Urinary bladder (tissue), 4 donors: ENCODE data around the gene ERGIC1. TPM values are rescaled to one million over a fixed set of nuclear protein-coding genes. Genes with fewer than 3 reads are reported as not detected.

Experiments used
- DNase-seq: peaks from one replicate; pipeline ENCODE4 v3.0.0-alpha.2; 2015; ENCODE audit errors: extremely low spot score
- H3K27ac ChIP-seq: one replicate; pipeline ENCODE4 v1.5.1; 2013; ENCODE audit warnings: low read depth, mild to moderate bottlenecking, moderate library complexity
- H3K36me3 ChIP-seq: one replicate; pipeline ENCODE4 v1.6.1; 2013; ENCODE audit warnings: mild to moderate bottlenecking, moderate library complexity; ENCODE audit not compliant: insufficient read depth
- H3K4me1 ChIP-seq: one replicate; pipeline ENCODE4 v1.6.1; 2013; ENCODE audit warnings: mild to moderate bottlenecking, moderate library complexity; ENCODE audit not compliant: insufficient read depth
- H3K4me3 ChIP-seq: one replicate; pipeline ENCODE4 v1.5.1; 2013; ENCODE audit warnings: low read depth, low read length
- WGBS: extraction: QIAGEN DNeasy Blood & Tissue Kit; methylation state at CpG from one replicate; pipeline ENCODE4 v1.1.7; 2013; 5-methylcytosine and 5-hydroxymethylcytosine counted together
- polyA plus RNA-seq: library from polyadenylated mRNA; stranded (reverse); fragments of 200-250 nt; gene quantifications from one replicate; pipeline ENCODE4 v1.2.3, GENCODE V29; 2013
- total RNA-seq: library from RNA; depleted of rRNA; stranded (reverse); fragments of >200 nt; gene quantifications from one replicate; pipeline ENCODE4 v1.2.3, GENCODE V29; 2014
- donor health status: healthy with polysubstance abuse.
- donor health status: healthy.

ERGIC1 gene
- total and polyA plus RNA-seq, 2 donors: 68.5 to 103 TPM

- Histone ChIP-seq H3K36me3 (no peaks in the 10 kb centered on the region), H3K27ac (no peak overlapping the region), H3K4me3 (no peak overlapping the region), H3K4me1 (peaks cover 2% of the 10 kb centered on the region)
- WGBS: 87% methylated on average over 10 of the region's 10 CpGs
- no peak for DNase-seq
Observed at GRCh38 chr5:172908662-172909061, 74.6 kb downstream of the ERGIC1 start.

- DNase-seq: no peak
- Histone ChIP-seq H3K36me3 (no peaks in the 10 kb centered on the region), H3K4me3 (no peak overlapping the region), H3K27ac (no peak overlapping the region), H3K4me1 (peaks cover 2% of the 10 kb centered on the region)
- 67% methylated on average over 8 of the region's 8 CpGs for WGBS
Observed at GRCh38 chr5:172909931-172910502, 76.0 kb downstream of the ERGIC1 start.

- Histone ChIP-seq H3K4me3 (no peak overlapping the region), H3K27ac (no peak overlapping the region), H3K4me1 (no peaks in the 10 kb centered on the region), H3K36me3 (no peaks in the 10 kb centered on the region)
- WGBS: 61% methylated on average over 9 of the region's 9 CpGs
- DNase-seq: no peak
Observed at GRCh38 chr5:172910828-172911627, 77.0 kb downstream of the ERGIC1 start.

- Histone ChIP-seq H3K4me3 (no peak overlapping the region), H3K4me1 (no peaks in the 10 kb centered on the region), H3K36me3 (no peaks in the 10 kb centered on the region), H3K27ac (no peak overlapping the region)
- WGBS: 68% methylated on average over 2 of the region's 2 CpGs
- no peak for DNase-seq
Observed at GRCh38 chr5:172911628-172911880, 77.5 kb downstream of the ERGIC1 start.

GRCh38 chr5:172911976-172912375 is 77.9 kb downstream of the ERGIC1 start:
- Histone ChIP-seq H3K27ac (no peak overlapping the region), H3K4me1 (no peaks in the 10 kb centered on the region), H3K4me3 (no peak overlapping the region), H3K36me3 (no peaks in the 10 kb centered on the region)
- DNase-seq: no peak
- WGBS: 72% methylated on average over 1 of the region's 1 CpG

- 83% methylated on average over 11 of the region's 11 CpGs for WGBS
- Histone ChIP-seq H3K36me3 (no peaks in the 10 kb centered on the region), H3K4me1 (no peaks in the 10 kb centered on the region), H3K27ac (no peak overlapping the region), H3K4me3 (no peak overlapping the region)
- DNase-seq: no peak
Observed at GRCh38 chr5:172913117-172913850, 79.2 kb downstream of the ERGIC1 start.

- H3K4me1 ChIP-seq: no peaks in the 10 kb centered on the region
- H3K27ac ChIP-seq: no peak overlapping the region
- DNase-seq: no peak
- 95% methylated on average over 10 of the region's 10 CpGs for WGBS
- peaks cover 4% of the 10 kb centered on the region for H3K36me3 ChIP-seq
- H3K4me3 ChIP-seq: no peak overlapping the region
Observed at GRCh38 chr5:172915514-172915913, 81.5 kb downstream of the ERGIC1 start.

- H3K36me3 ChIP-seq: peaks cover 4% of the 10 kb centered on the region
Observed at GRCh38 chr5:172918421-172919371, 84.6 kb downstream of the ERGIC1 start.

GRCh38 chr5:172919525-172920446 is 85.7 kb downstream of the ERGIC1 start:
- H3K4me1 ChIP-seq: no peaks in the 10 kb centered on the region
- DNase-seq: no peak
- peaks cover 4% of the 10 kb centered on the region for H3K36me3 ChIP-seq
- WGBS: 79% methylated on average over 16 of the region's 16 CpGs
- no peak overlapping the region for H3K27ac ChIP-seq
- no peak overlapping the region for H3K4me3 ChIP-seq

More at GRCh38 chr5:172918421-172919371, 84.6 kb downstream of the ERGIC1 start:
- no peak overlapping the region for H3K27ac ChIP-seq
- H3K4me3 ChIP-seq: no peak overlapping the region
- no peak for DNase-seq
- WGBS: 78% methylated on average over 28 of the region's 28 CpGs
- H3K4me1 ChIP-seq: no peaks in the 10 kb centered on the region

- Histone ChIP-seq H3K27ac (no peak overlapping the region), H3K36me3 (peaks cover 4% of the 10 kb centered on the region), H3K4me1 (no peaks in the 10 kb centered on the region), H3K4me3 (no peak overlapping the region)
- 83% methylated on average over 13 of the region's 13 CpGs for WGBS
- DNase-seq: no peak
Observed at GRCh38 chr5:172920447-172920849, 86.4 kb downstream of the ERGIC1 start.

- WGBS: 94% methylated on average over 12 of the region's 12 CpGs
- Histone ChIP-seq H3K4me3 (no peak overlapping the region), H3K4me1 (no peaks in the 10 kb centered on the region), H3K27ac (no peak overlapping the region), H3K36me3 (peaks cover 4% of the 10 kb centered on the region)
- no peak for DNase-seq
Observed at GRCh38 chr5:172920995-172921394, 86.9 kb downstream of the ERGIC1 start.

GRCh38 chr5:172921906-172922305 is 87.9 kb downstream of the ERGIC1 start:
- no peaks in the 10 kb centered on the region for H3K4me1 ChIP-seq
- H3K36me3 ChIP-seq: peaks cover 4% of the 10 kb centered on the region
- WGBS: 96% methylated on average over 7 of the region's 7 CpGs
- no peak overlapping the region for H3K27ac ChIP-seq
- DNase-seq: no peak
- H3K4me3 ChIP-seq: no peak overlapping the region
